ENCODE results near the gene NOL9. TPM values are rescaled to one million over a fixed set of nuclear protein-coding genes. Genes with fewer than 3 reads are reported as not detected.

Gene NOL9
- total and polyA plus RNA-seq, 2 donors (not counting 3 experiments of a cell fraction or from before 2014, with no cell fraction given), result 14.1 to 42.9 TPM

- no TSS peak for BruUV-seq (replicated peaks)
Observed at GRCh38 chr1:6499296-6499695, 55.0 kb downstream of the NOL9 start.

More at GRCh38 chr1:6499296-6499695, 55.0 kb downstream of the NOL9 start:
- Histone ChIP-seq H3K4me3 (replicated peaks in 1 of 3; ENCODE audit: insufficient read depth in 1 of 3, low read depth in 1 of 3, low read length in 3 of 3) (no peak overlapping the region), H3K4me2 (ENCODE audit: insufficient read depth, low read length) (no peak overlapping the region), H3K36me3 (ENCODE audit: control insufficient read depth in 2 of 2, extremely low read depth in 1 of 2, insufficient read depth in 2 of 2, low read length in 2 of 2) (no peaks in the 10 kb centered on the region), H3K4me1 (ENCODE audit: control insufficient read depth, extremely low read depth, insufficient read depth, low read length) (peaks cover 10% of the 10 kb centered on the region), H2AFZ (ENCODE audit: low read depth, low read length) (no peak overlapping the region), H3K27me3 (ENCODE audit: control insufficient read depth in 2 of 2, insufficient read depth in 2 of 2, low read length in 2 of 2) (no peaks in the 10 kb centered on the region), H3K27ac (ENCODE audit: insufficient read depth, low read depth, low read length) (no peak overlapping the region), H3K9me1 (replicated peaks; ENCODE audit: control insufficient read depth, extremely low read depth, insufficient read depth, low read length) (no peaks in the 10 kb centered on the region), H4K20me1 (replicated peaks; ENCODE audit: control insufficient read depth, extremely low read depth, insufficient read depth, low read length) (no peaks in the 10 kb centered on the region), H3K79me2 (ENCODE audit: control insufficient read depth, insufficient read depth, low read length) (no peaks in the 10 kb centered on the region), H3K9me3 (replicated peaks; ENCODE audit: control insufficient read depth, insufficient read depth, low read length) (no peaks in the 10 kb centered on the region), H3K9ac (replicated peaks; ENCODE audit: extremely low read depth, insufficient read depth, low read length) (no peak overlapping the region)
- DNase-seq (ENCODE audit: low read depth, low spot score) (no peak), FAIRE-seq (no peak)
- dilution Hi-C loops (cut with MboI; ENCODE audit: extremely low pct_ligation_motif_present, low sequenced_read_pairs) (no loop called here), intact Hi-C loops (cut with micrococcal nuclease) (loop anchor here (10.0 kb wide), 1 partner anchor 286 kb away; the partner anchor contains the start of gene CAMTA1)
- CTCF ChIA-PET, result interaction anchor here (1.1 to 5.6 kb wide), 3 partner anchors 9 to 55 kb away, joined by 4 to 36 read pairs (median 10); partner anchors contain the start of genes NOL9 and PLEKHG5
- POLR2A ChIA-PET, result no interaction called here
- TF ChIP-seq MYC (IDR thresholded peaks at IDR 0.05; ENCODE audit: low read depth, low read length), result no peak
- no peak for TF ChIP-seq EZH2 (IDR thresholded peaks at IDR 0.05; ENCODE audit: borderline replicate concordance, low read depth, low read length, severe bottlenecking)
- TF ChIP-seq GATA2 (IDR thresholded peaks at IDR 0.05; ENCODE audit: insufficient read depth, insufficient read length, low read depth, low read length), result no peak
- no peak for TF ChIP-seq POLR2AphosphoS5 (IDR thresholded peaks at IDR 0.05; ENCODE audit: insufficient read depth, low read depth, low read length)
- TF ChIP-seq MAX (IDR thresholded peaks at IDR 0.05; ENCODE audit: insufficient read depth, insufficient read length), result no peak
- TF ChIP-seq JUN (IDR thresholded peaks at IDR 0.05; ENCODE audit: borderline replicate concordance, insufficient read depth, insufficient read length, low read depth), result no peak
- TF ChIP-seq CTCF (IDR thresholded peaks at IDR 0.05; ENCODE audit: extremely low read depth in 1 of 2, insufficient read depth in 1 of 2, low read depth in 1 of 2, low read length in 2 of 2), result no peak
- TF ChIP-seq POLR2A (IDR thresholded peaks at IDR 0.05; ENCODE audit: low read depth, low read length), result no peak
- TF ChIP-seq FOS (IDR thresholded peaks at IDR 0.05; ENCODE audit: borderline replicate concordance, insufficient read depth, low read length), result no peak

Measured in endothelial cell of umbilical vein (primary cell).